Measurements from ENCODE around the gene FAM240B. TPM values are rescaled to one million over a fixed set of nuclear protein-coding genes. Genes with fewer than 3 reads are reported as not detected.

The FAM240B gene
- total and polyA plus RNA-seq, 9 of the 15 experiments (the other 6 are each of a cell fraction or from before 2014, with no cell fraction given), result not detected

DNA sequence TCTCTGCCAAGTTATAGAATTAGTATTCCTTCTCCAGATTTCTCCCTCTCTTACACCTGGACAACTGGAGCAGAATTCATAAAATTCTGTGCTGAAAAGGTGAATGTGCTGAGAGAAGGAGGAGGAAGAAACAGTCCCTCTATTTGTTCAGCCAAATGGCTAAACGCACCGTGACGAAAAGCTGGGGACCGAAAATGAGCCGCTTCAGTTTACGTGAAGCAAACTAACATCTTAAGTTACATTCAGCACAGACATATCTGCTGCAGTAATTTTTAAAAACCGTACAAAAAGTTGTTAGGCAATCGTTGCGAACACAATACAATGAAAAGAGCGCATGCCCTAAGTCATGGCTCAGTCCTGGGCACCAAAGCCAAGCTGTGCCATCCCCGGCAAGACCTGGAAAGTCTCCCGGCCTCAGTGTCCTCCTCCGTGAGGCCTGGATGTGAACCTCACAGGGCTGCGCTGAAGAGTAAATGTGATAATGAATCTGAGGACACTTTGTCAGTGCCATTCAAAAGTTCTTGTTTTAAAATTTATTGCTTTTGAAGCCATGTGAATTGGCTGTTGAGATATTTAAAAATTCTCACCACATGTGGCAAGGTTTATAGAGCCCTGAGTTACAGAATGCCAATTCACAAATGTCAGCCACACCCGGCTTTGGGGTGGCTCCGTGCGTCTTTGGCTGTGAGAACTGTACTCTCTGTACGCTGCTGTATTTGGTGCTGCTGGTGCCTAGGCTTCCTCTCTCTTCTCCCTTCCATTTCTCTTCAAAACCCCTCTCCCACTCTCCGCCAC is 46.3 kb downstream of the FAM240B start (continued):
- TF ChIP-seq, protein P1, sequence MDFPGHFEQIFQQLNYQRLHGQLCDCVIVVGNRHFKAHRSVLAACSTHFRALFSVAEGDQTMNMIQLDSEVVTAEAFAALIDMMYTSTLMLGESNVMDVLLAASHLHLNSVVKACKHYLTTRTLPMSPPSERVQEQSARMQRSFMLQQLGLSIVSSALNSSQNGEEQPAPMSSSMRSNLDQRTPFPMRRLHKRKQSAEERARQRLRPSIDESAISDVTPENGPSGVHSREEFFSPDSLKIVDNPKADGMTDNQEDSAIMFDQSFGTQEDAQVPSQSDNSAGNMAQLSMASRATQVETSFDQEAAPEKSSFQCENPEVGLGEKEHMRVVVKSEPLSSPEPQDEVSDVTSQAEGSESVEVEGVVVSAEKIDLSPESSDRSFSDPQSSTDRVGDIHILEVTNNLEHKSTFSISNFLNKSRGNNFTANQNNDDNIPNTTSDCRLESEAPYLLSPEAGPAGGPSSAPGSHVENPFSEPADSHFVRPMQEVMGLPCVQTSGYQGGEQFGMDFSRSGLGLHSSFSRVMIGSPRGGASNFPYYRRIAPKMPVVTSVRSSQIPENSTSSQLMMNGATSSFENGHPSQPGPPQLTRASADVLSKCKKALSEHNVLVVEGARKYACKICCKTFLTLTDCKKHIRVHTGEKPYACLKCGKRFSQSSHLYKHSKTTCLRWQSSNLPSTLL (IDR thresholded peaks at IDR 0.05), result no peak

DNA sequence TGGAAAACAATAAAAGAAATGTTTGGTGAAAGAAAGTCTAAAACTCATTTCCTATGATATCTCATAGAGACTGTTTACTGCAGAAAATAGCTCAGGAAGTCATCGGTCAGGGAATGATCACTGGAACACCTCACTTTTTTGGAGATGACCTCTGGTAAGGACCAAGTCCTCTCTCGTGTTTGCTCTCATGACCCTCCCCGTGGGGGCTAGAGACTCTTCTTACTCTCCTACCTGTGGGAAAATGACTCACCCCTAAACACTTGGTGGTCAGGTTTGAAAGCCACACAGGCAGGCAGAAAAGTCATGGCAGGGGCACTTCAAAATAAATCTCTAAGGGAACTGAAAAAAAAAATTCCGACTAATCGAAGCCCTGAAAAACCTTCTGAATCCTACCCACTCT is 48.2 kb downstream of the FAM240B start:
- FAIRE-seq, result no peak
- in situ Hi-C loops (cut with MboI), result no loop called here
- POLR2A ChIA-PET, result interaction anchor here (0.6 kb wide), 1 partner anchor 171 kb away, joined by 3 read pairs; no protein-coding TSS in a partner anchor

More for the DNA sequence above, 48.2 kb downstream of the FAM240B start:
- no peaks in the 10 kb centered on the region for H3K79me2 ChIP-seq (ENCODE audit: control insufficient read depth, insufficient read depth, low read length)
- 12% methylated on average over 5 of the region's 5 CpGs for WGBS (ENCODE audit: insufficient coverage, low coverage, missing lambda C conversion rate)
- DNase-seq (ENCODE audit: extremely low read depth in 1 of 4, low spot score in 3 of 4), result no peak
- H3K4me1 ChIP-seq (replicated peaks in 1 of 2; ENCODE audit: control insufficient read depth in 2 of 2, insufficient read depth in 2 of 2, low read length in 2 of 2), result peaks cover 0 to 4% of the 10 kb centered on the region in 2 experiments; a peak in 2 of 5 replicates
- H3K4me2 ChIP-seq (ENCODE audit: insufficient read depth, low read length), result no peak overlapping the region
- no peak overlapping the region for H3K4me3 ChIP-seq
- no peak overlapping the region for H2AFZ ChIP-seq (ENCODE audit: low read depth, low read length)
- no peak overlapping the region for H3K27ac ChIP-seq (ENCODE audit: extremely low read depth, low read depth, low read length)
- no peak overlapping the region for H3K9ac ChIP-seq (ENCODE audit: insufficient read depth in 1 of 2, low read depth in 2 of 2, low read length in 2 of 2)
- H3K36me3 ChIP-seq (ENCODE audit: control insufficient read depth, insufficient read depth, low read length), result no peaks in the 10 kb centered on the region
- no peaks in the 10 kb centered on the region for H4K20me1 ChIP-seq (replicated peaks; ENCODE audit: control insufficient read depth, insufficient read depth, low read length)
- TF ChIP-seq ATF1 (CRISPR knock-in tag; IDR thresholded peaks at IDR 0.05), result no peak
- no peak for TF ChIP-seq ATF1 (tag; IDR thresholded peaks at IDR 0.05)
- TF ChIP-seq OTX1 (CRISPR knock-in tag; IDR thresholded peaks at IDR 0.05), result no peak
- TF ChIP-seq NRF1 (conservative IDR thresholded peaks at IDR 0.05 in 1 of 2, IDR thresholded peaks at IDR 0.05 in 1 of 2), result no peak
- no peak for TF ChIP-seq WHSC1 (IDR thresholded peaks at IDR 0.05; ENCODE audit: low read length)
- TF ChIP-seq NFRKB (IDR thresholded peaks at IDR 0.05; ENCODE audit: low read depth), result no peak
- no peak for TF ChIP-seq ZBTB8A (IDR thresholded peaks at IDR 0.05; ENCODE audit: partially characterized antibody)
- TF ChIP-seq ZNF780A (CRISPR knock-in tag; IDR thresholded peaks at IDR 0.05), result no peak
- no peaks in the 10 kb centered on the region for H3K9me1 ChIP-seq (ENCODE audit: control insufficient read depth, insufficient read depth, low read length)
- intact Hi-C loops (cut with micrococcal nuclease), result no loop called here
- ATAC-seq, result no peak
- no TSS peak for BruUV-seq (replicated peaks)
- CTCF ChIA-PET (ENCODE audit: low intra/inter-chr PET ratio), result interaction anchor here (0.5 kb wide), 1 partner anchor 1322 kb away, joined by 4 read pairs; no protein-coding TSS in a partner anchor
- H3K27me3 ChIP-seq (ENCODE audit: control insufficient read depth in 2 of 2, insufficient read depth in 2 of 2, low read length in 2 of 2), result peaks cover 0 to 19% of the 10 kb centered on the region in 2 experiments; a peak in 2 of 5 replicates
- no peaks in the 10 kb centered on the region for H3K9me3 ChIP-seq (replicated peaks; ENCODE audit: control insufficient read depth, insufficient read depth, low read depth, low read length)

All from K562 (cell line).